HCT116 (cell line): ENCODE data around the gene RTN4RL1. TPM values are rescaled to one million over a fixed set of nuclear protein-coding genes. Genes with fewer than 3 reads are reported as not detected.

ENCODE experiments used
- ATAC-seq: fragments of 200-7000 bp; cut with Tn5 transposase; 2 replicates; pipeline ENCODE4 v1.9.1; 2020; ENCODE audit warnings: mild to moderate bottlenecking, moderate library complexity
- BruUV-seq: library from RNA; stranded (reverse); fragments of 400-500 nt; replicated peaks from 2 replicates; lab custom pipeline; 2021; lab: Mats Ljungman, UMichigan
- CTCF ChIA-PET: fragments of 300-600 bp; sonication (Branson Sonifier 250); formaldehyde crosslinking; loops from one replicate; lab custom pipeline; 2021; ENCODE audit warnings: antibody characterized with exemption; lab: Charles Lee
- POLR2A ChIA-PET: fragments of 300-600, 350-600 bp; sonication (Branson Sonifier 250); formaldehyde crosslinking; loops from one replicate; lab custom pipeline; 2021; ENCODE audit warnings: antibody characterized with exemption; lab: Charles Lee
- RAD21 ChIA-PET, 2 experiments: fragments of 300-600 bp; sonication (Branson Sonifier 250); formaldehyde crosslinking; loops; one replicate each; lab custom pipeline; 2023; ENCODE audit warnings: low total read pairs in 2 of 2; ENCODE audit not compliant: uncharacterized antibody in 2 of 2, unreplicated experiment in 2 of 2, low non-redundant PET in 1 of 2; lab: Charles Lee
- DNase-seq: peaks from one replicate; pipeline ENCODE4 v3.0.0-alpha.2; 2010; ENCODE audit warnings: low read depth, low spot score
- H2AFZ ChIP-seq: fragments of 200-600 bp; shearing (Covaris generic), sonication (generic); 2 replicates; pipeline ENCODE4 v1.6.1; 2017; ENCODE audit warnings: low read depth, mixed run types, mixed read lengths, antibody characterized with exemption, low read length; ENCODE audit not compliant: poor library complexity, severe bottlenecking
- H3K27ac ChIP-seq: 2 replicates; pipeline ENCODE4 v1.5.1; 2012; ENCODE audit warnings: low read depth, low read length
- H3K27me3 ChIP-seq: fragments of 200-600 bp; sonication (generic); 2 replicates; pipeline ENCODE4 v1.6.1; 2016; ENCODE audit warnings: mixed run types, low read length, mixed read lengths; ENCODE audit not compliant: insufficient read depth
- H3K36me3 ChIP-seq, 2 experiments: fragments of 200-500 bp in 1 of 2; fragments of 200-600 bp in 1 of 2; sonication (Bioruptor generic) in 1 of 2; sonication (generic) in 1 of 2; 2 replicates each; pipeline versions ENCODE4 v1.5.1 to v1.6.1; 2014 to 2016; ENCODE audit warnings: low read length in 2 of 2, inconsistent platforms in 1 of 2, mixed read lengths in 1 of 2, mixed run types in 1 of 2; ENCODE audit not compliant: insufficient read depth in 2 of 2, control insufficient read depth in 1 of 2
- H3K4me1 ChIP-seq, 2 experiments: fragments of 200-600 bp in 1 of 2; sonication (generic) in 1 of 2; 2 replicates each; pipeline versions ENCODE4 v1.5.1 to v1.6.1; 2012 to 2017; ENCODE audit warnings: low read length in 2 of 2, inconsistent platforms in 1 of 2, mild to moderate bottlenecking in 1 of 2, mixed read lengths in 1 of 2, mixed run types in 1 of 2, moderate library complexity in 1 of 2; ENCODE audit not compliant: insufficient read depth in 2 of 2, control insufficient read depth in 1 of 2
- H3K4me2 ChIP-seq: fragments of 200-600 bp; sonication (generic); 2 replicates; pipeline ENCODE4 v1.6.1; 2017; ENCODE audit warnings: mixed run types, low read length, mixed read lengths
- H3K4me3 ChIP-seq, 2 experiments: fragments of 200-600 bp in 1 of 2; sonication (generic) in 1 of 2; replicated peaks in 1 of 2; 2 replicates each; pipeline ENCODE4 v1.5.1; 2011 to 2016; ENCODE audit warnings: low read length in 2 of 2, control low read depth in 1 of 2, low read depth in 1 of 2, mild to moderate bottlenecking in 1 of 2, mixed read lengths in 1 of 2, mixed run types in 1 of 2
- H3K79me2 ChIP-seq: fragments of 200-600 bp; sonication (generic); 2 replicates; pipeline ENCODE4 v1.6.1; 2017; ENCODE audit warnings: mild to moderate bottlenecking, mixed run types, low read length, moderate library complexity, mixed read lengths; ENCODE audit not compliant: insufficient read depth
- H3K9ac ChIP-seq: fragments of 200-600 bp; sonication (generic); 2 replicates; pipeline ENCODE4 v1.6.1; 2016; ENCODE audit warnings: low read length, mixed read lengths
- H3K9me2 ChIP-seq: fragments of 200-600 bp; sonication (generic), shearing (Covaris generic); 2 replicates; pipeline ENCODE4 v1.6.1; 2017; ENCODE audit warnings: mixed run types, mild to moderate bottlenecking, moderate library complexity; ENCODE audit not compliant: insufficient read depth
- H3K9me3 ChIP-seq, 2 experiments: fragments of 200-500 bp in 1 of 2; fragments of 200-600 bp in 1 of 2; sonication (Bioruptor generic) in 1 of 2; sonication (generic) in 1 of 2; 2 replicates each; pipeline ENCODE4 v1.6.1; 2014 to 2017; ENCODE audit warnings: low read length in 2 of 2, mixed read lengths in 2 of 2, inconsistent platforms in 1 of 2, low read depth in 1 of 2, mild to moderate bottlenecking in 1 of 2, mixed run types in 1 of 2, moderate library complexity in 1 of 2; ENCODE audit not compliant: control insufficient read depth in 1 of 2, insufficient read depth in 1 of 2
- H4K20me1 ChIP-seq: fragments of 200-600 bp; sonication (generic), shearing (Covaris generic); 2 replicates; pipeline ENCODE4 v1.6.1; 2017; ENCODE audit warnings: mixed run types, mild to moderate bottlenecking, moderate library complexity; ENCODE audit not compliant: insufficient read depth
- CBX3 ChIP-seq: IDR thresholded peaks from 2 replicates; pipeline ENCODE4 v1.6.1; 2012; ENCODE audit warnings: low read depth
- CEBPB ChIP-seq: IDR thresholded peaks from 2 replicates; pipeline ENCODE4 v1.6.1; 2012; ENCODE audit warnings: low read depth
- EGR1 ChIP-seq: IDR thresholded peaks from 2 replicates; pipeline ENCODE4 v1.6.1; 2012; ENCODE audit warnings: low read depth
- ELF1 ChIP-seq: IDR thresholded peaks from 2 replicates; pipeline ENCODE4 v1.6.1; 2012; ENCODE audit warnings: low read depth, borderline replicate concordance
- EZH2phosphoT487 ChIP-seq: fragments of 200-600 bp; IDR thresholded peaks from 2 replicates; pipeline ENCODE4 v1.6.1; 2018; ENCODE audit warnings: antibody characterized with exemption, borderline replicate concordance
- JUND ChIP-seq: IDR thresholded peaks from 2 replicates; pipeline ENCODE4 v1.6.1; 2012
- MAX ChIP-seq: IDR thresholded peaks from 2 replicates; pipeline ENCODE4 v1.6.1; 2012
- POLR2A ChIP-seq: IDR thresholded peaks from 2 replicates; pipeline ENCODE4 v1.7.0; 2011; ENCODE audit warnings: borderline replicate concordance; ENCODE audit not compliant: insufficient read depth, insufficient read length; ENCODE audit errors: extremely low read depth
- POLR2AphosphoS5 ChIP-seq: IDR thresholded peaks from 2 replicates; pipeline ENCODE4 v1.6.1; 2011; ENCODE audit warnings: mild to moderate bottlenecking, low read depth, low read length, moderate library complexity
- SIN3A ChIP-seq: IDR thresholded peaks from 2 replicates; pipeline ENCODE4 v1.6.1; 2012; ENCODE audit warnings: low read depth
- SP1 ChIP-seq: IDR thresholded peaks from 2 replicates; pipeline ENCODE4 v1.6.1; 2012; ENCODE audit warnings: low read depth
- SRF ChIP-seq: IDR thresholded peaks from 2 replicates; pipeline ENCODE4 v1.6.1; 2012; ENCODE audit warnings: low read depth
- TCF7L2 ChIP-seq: IDR thresholded peaks from 2 replicates; pipeline ENCODE4 v1.7.0; 2011; ENCODE audit warnings: borderline replicate concordance, inconsistent platforms; ENCODE audit not compliant: insufficient read depth, insufficient read length; ENCODE audit errors: extremely low read depth
- ZFX ChIP-seq: fragments of 450-650 bp; IDR thresholded peaks from 2 replicates; pipeline ENCODE4 v1.6.1; 2017
- ZNF274 ChIP-seq: fragments of 200-500 bp; sonication (Bioruptor generic); IDR thresholded peaks from 2 replicates; pipeline ENCODE4 v1.6.1; 2014; ENCODE audit warnings: mild to moderate bottlenecking, low read depth, low read length, inconsistent platforms
- intact Hi-C: fragments of 100-400 bp; cut with micrococcal nuclease; formaldehyde crosslinking; loops from 2 replicates; pipeline ENCODE4 v1.10.0; 2022
- total RNA-seq: library from RNA; stranded (reverse); gene quantifications from one replicate; pipeline ENCODE4 v1.2.1, GENCODE V29; 2021; ENCODE audit not compliant: unreplicated experiment
- TF ChIP-seq, protein P1 (sequence below), 3 experiments: fragments of 200-600 bp in 1 of 3; sonication (generic) in 1 of 3; IDR thresholded peaks in 2 of 3; conservative IDR thresholded peaks in 1 of 3; 2 replicates each; pipeline ENCODE4 v1.5.1; 2012 to 2017; ENCODE audit warnings: low read depth in 2 of 3, low read length in 2 of 3, antibody characterized with exemption in 1 of 3, borderline replicate concordance in 1 of 3, control low read depth in 1 of 3, mild to moderate bottlenecking in 1 of 3, mixed read lengths in 1 of 3, mixed run types in 1 of 3, moderate library complexity in 1 of 3; ENCODE audit not compliant: insufficient read depth in 1 of 3
- TF ChIP-seq, protein P2 (sequence below): IDR thresholded peaks from 2 replicates; pipeline ENCODE4 v1.6.1; 2012
- TF ChIP-seq, protein P3 (sequence below): IDR thresholded peaks from 2 replicates; pipeline ENCODE4 v1.6.1; 2012; ENCODE audit warnings: low read depth

Gene RTN4RL1
- total RNA-seq, 1 experiment from 2014 or later: 3.7 TPM

DNA sequence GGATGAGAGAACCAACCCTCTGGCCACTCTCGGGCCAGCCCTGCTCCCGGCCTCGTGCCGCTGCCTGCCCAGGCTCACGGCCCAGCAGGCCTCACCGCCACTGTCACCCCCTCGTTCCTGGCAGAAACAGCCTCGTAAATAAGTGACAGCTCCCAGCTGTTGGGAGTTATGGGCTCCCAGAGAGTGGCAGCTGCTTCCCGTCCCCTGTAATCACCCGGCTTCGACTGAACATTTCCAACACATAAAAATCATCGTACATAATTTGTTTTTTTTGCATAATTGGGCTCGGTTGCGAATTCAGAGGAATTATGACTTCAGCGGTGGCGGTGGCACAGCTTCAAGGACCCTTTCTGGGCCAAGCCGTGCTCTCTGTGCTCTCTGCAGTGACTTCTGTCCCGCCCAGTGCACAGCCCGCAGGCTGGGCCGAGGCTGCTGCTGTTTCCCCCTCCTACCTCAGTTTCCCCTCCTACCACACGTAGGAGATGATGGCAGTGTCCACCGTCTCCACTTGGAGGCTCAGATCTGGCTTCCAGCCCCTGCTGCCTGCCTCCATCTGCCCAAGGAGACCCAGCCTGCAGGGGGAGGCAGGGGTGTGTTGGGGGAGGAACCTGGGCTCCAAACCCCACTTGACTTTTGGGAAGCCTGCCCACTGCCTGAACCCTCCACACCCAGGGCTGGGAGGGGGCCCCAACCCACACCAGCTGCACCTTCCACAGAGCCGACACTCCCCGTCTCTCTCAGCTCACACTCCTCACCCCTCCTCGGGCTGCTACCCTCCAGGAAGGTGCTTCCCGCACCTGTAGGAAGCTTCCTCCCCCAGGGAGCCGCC, 84.9 kb downstream of the RTN4RL1 start:
- Histone ChIP-seq H3K4me3 (no peak overlapping the region), H3K27me3 (no peaks in the 10 kb centered on the region), H3K27ac (no peak overlapping the region)
- no TSS peak for BruUV-seq
- TF ChIP-seq SRF: no peak
- TF ChIP-seq CEBPB: no peak
- no peak for TF ChIP-seq POLR2A
- no peak for TF ChIP-seq POLR2AphosphoS5
- no peak for TF ChIP-seq MAX
- TF ChIP-seq, protein P1, sequence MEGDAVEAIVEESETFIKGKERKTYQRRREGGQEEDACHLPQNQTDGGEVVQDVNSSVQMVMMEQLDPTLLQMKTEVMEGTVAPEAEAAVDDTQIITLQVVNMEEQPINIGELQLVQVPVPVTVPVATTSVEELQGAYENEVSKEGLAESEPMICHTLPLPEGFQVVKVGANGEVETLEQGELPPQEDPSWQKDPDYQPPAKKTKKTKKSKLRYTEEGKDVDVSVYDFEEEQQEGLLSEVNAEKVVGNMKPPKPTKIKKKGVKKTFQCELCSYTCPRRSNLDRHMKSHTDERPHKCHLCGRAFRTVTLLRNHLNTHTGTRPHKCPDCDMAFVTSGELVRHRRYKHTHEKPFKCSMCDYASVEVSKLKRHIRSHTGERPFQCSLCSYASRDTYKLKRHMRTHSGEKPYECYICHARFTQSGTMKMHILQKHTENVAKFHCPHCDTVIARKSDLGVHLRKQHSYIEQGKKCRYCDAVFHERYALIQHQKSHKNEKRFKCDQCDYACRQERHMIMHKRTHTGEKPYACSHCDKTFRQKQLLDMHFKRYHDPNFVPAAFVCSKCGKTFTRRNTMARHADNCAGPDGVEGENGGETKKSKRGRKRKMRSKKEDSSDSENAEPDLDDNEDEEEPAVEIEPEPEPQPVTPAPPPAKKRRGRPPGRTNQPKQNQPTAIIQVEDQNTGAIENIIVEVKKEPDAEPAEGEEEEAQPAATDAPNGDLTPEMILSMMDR (IDR thresholded peaks at IDR 0.05 in 2 of 3, conservative IDR thresholded peaks at IDR 0.05 in 1 of 3; ENCODE audit: borderline replicate concordance in 1 of 3, insufficient read depth in 1 of 3, low read depth in 2 of 3, low read length in 2 of 3): no peak
- TF ChIP-seq, protein P2, sequence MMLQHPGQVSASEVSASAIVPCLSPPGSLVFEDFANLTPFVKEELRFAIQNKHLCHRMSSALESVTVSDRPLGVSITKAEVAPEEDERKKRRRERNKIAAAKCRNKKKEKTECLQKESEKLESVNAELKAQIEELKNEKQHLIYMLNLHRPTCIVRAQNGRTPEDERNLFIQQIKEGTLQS: no peak
- no peak for TF ChIP-seq SIN3A
- TF ChIP-seq ZFX: no peak
- no peak for TF ChIP-seq TCF7L2
- no peak for TF ChIP-seq SP1
- TF ChIP-seq JUND: no peak
- no peak for TF ChIP-seq EGR1
- TF ChIP-seq, protein P3, sequence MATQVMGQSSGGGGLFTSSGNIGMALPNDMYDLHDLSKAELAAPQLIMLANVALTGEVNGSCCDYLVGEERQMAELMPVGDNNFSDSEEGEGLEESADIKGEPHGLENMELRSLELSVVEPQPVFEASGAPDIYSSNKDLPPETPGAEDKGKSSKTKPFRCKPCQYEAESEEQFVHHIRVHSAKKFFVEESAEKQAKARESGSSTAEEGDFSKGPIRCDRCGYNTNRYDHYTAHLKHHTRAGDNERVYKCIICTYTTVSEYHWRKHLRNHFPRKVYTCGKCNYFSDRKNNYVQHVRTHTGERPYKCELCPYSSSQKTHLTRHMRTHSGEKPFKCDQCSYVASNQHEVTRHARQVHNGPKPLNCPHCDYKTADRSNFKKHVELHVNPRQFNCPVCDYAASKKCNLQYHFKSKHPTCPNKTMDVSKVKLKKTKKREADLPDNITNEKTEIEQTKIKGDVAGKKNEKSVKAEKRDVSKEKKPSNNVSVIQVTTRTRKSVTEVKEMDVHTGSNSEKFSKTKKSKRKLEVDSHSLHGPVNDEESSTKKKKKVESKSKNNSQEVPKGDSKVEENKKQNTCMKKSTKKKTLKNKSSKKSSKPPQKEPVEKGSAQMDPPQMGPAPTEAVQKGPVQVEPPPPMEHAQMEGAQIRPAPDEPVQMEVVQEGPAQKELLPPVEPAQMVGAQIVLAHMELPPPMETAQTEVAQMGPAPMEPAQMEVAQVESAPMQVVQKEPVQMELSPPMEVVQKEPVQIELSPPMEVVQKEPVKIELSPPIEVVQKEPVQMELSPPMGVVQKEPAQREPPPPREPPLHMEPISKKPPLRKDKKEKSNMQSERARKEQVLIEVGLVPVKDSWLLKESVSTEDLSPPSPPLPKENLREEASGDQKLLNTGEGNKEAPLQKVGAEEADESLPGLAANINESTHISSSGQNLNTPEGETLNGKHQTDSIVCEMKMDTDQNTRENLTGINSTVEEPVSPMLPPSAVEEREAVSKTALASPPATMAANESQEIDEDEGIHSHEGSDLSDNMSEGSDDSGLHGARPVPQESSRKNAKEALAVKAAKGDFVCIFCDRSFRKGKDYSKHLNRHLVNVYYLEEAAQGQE: no peak
- no peak for TF ChIP-seq ELF1
- TF ChIP-seq CBX3: no peak
- no peak for TF ChIP-seq ZNF274
- no peak for TF ChIP-seq EZH2phosphoT487
- TF ChIP-seq, all 23 proteins: peak for 0
- Histone ChIP-seq H3K79me2 (no peaks in the 10 kb centered on the region), H3K9me2 (no peaks in the 10 kb centered on the region), H2AFZ (no peak overlapping the region), H3K4me2 (no peak overlapping the region), H3K36me3 (no peaks in the 10 kb centered on the region), H3K9ac (no peak overlapping the region), H3K9me3 (no peaks in the 10 kb centered on the region), H4K20me1 (no peaks in the 10 kb centered on the region), H3K4me1 (no peaks in the 10 kb centered on the region)
- ChIA-PET RAD21 (no interaction called here), POLR2A (no interaction called here), CTCF (no interaction called here)
- DNase-seq (no peak), ATAC-seq (no peak)
- intact Hi-C loops: no loop called here
